ENCODE results near the gene KANK4.

The KANK4 gene

DNA sequence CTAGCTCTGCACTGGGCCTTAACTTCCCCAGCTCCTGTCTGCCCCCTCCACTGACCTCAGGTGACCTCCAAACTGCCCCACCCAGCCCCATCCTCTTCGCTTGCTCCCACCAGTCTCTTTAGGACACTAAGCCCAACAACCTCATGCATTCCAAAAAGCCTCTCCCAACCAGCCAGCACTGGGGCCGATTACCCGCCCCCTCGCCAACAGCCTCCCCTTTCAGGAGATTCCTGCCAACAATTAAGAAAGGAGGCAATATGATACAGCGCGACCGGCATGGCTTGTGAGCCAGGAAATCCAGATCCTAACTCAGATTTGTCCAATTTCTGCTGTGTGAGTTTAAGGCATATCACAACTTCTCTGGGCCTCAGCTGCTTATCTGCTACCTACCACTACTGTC is 14.7 kb downstream of the KANK4 start:
- no peak for DNase-seq

DNA sequence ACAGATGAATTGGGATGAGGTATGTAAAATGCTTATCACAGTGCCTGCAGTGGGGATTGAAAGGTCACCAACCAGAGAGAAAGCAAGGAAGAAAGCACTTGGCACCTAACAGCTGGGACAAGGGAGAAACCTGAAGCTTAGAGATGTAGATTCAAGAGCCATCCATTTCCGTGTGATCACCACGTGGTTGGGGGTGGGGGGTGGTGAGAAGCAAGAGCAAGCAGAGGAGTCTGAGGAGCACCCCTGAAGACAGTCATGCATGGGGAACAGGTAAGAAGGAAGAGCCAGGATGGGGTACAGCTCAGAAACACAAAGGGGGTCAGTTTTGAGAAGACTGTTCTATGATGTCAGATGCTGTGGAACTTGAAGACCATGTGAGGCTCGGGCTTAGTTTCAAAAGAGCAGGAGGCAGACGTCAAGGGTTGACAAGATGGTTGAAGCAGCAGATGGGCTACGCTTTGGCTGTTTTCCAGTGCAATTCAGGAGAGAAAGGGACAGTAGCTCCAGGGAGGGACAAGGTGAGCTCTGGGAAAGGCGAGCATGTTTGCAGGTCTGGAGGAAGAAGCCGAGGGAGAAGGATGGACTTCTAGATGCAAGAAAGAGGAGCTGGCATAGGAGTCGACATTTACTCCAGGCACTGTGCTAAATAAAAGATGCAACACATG is 17.4 kb downstream of the KANK4 start:
- no peak for DNase-seq

DNA sequence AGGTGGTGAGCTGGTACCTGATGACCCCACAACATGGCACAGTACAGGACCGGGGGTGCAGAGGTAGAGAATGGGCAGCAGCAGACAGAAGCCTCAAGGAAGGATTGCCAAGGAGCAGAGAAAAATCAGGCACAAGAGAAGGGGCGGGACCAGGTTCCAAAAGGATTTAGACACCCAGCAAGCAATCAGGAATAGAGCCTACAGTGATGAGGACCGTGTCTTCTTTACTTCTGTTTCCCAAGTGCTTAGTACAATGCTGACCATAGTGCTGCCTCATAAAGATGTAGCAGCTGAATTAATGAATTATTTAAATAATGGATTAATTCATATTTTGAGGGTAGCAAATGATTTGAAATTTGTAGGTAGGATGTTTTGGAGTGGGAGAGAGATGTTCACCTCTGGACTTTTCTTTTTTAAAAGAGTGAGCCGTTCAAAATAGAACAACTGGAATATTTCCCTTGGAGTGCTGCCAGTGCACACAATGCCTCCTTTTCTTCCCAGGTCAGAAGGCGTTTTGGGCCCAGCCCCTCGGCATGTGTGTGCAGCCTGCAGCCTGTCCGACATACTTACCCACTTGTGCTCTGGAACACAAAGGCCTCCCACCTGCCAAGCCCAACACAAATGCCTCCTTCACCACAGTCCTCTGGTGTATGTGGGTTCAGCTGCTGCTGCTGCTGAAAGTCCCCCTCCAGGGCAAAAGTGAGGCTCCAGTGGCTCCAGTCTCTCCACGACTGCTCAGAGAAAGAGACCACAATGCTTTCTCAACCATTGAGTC is 19.6 kb downstream of the KANK4 start:
- DNase-seq: no peak

DNA sequence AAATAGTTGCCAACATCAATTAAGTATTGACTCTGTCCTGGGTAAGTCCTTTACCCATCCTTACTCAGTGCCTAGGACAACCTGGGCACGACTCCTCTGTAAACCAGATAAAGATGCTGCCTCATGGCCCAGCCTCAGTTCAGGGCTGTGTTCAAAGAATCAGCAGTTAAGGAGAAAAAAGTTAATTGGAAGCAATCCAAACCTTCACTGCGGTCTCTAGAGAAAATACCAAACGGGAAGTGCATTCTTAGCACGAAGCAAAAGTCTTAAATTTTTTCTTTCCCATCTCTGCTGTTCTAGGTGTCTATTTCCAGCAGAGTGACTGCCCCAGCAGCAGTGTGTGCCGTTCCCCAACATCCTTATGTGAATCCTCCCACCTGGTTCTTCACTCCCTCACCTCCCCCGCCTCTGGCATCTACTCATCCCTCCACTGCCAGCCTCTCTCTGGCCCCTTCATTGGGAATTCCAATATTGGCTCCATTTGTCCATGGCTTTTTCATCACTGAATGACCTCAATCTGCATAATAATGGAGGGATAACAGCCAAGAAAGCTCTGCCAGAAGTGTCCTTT is 23.2 kb downstream of the KANK4 start:
- DNase-seq: no peak

DNA sequence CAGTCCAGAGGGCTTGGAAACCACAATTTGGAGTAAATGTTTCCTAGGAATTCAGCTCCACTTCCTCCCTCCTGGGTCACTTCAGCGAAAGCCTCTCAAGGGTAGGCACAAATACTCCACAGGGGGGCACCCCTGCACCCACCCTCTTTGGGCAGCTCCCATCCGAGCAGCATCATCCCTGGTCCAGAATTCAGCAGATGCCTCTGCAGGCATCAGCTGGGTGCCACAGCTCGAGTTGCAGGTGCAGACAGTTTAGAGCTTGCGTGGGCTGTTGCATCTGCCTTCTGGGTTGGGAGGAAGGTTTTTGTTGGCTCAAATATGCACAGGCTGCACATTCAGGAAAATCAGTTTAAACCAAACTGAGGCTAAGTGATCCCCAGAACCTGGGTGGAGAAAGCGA is 25.0 kb downstream of the KANK4 start:
- no peak for DNase-seq

DNA sequence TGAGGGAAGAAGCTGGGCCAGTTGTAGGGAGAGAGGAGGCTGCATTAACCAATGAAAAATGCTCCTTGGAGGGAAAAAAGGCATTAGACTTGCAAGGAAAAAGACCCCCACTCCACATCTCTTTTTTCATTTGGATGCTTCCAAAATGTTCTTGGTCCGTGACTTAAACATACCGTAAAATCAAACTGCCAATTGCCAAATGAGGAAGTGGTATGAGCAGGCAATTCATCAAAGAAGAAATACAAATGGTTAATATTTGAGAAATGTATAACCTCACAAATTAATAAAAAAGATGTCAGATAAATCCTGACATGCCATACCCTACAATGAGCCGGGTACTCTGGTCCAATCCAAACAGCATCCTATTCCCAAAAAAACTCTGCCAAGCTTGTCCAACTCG is 30.6 kb downstream of the KANK4 start:
- no peak for DNase-seq

DNA sequence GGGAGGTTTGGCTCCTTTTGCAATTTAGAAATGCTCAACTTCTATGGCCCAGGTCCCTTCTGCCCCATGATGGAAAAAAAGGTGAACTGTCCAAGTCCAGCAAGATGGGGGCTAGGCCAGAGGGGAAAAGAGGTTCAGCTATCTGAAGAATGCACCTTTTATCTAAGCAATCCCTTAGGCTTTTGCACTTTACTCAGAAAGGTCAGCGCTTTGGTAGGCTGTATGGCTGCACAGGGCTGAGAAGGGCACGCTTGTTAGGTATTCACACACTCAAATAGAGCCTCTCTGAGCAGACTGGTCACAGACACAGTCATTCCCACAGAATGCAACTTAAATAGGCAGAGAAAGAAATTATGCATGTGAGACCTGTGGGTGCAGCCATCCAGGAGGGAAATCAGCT is 31.0 kb downstream of the KANK4 start:
- no peak for DNase-seq

DNA sequence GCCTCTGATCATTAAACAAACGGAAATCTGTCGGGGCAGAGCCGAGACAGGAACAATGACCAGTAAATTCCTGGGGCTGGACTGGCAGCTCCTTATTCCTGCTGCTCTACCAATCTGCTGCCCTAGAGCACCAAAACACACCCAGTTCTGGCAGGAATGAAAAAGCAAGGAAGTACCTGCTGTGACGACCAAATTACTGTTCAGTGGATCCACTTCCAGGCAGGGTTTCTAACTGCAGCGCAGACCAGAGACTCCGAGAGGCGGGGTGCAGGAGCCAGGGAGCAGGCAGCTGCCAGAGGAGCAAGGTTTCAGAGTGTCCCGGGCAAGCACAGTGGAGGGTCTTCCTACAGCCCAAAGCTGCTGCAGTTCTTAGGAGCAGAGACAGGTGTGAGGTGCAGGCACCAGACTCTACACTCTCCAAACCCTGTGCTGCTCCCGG is 32.4 kb downstream of the KANK4 start:
- DNase-seq: no peak

DNA sequence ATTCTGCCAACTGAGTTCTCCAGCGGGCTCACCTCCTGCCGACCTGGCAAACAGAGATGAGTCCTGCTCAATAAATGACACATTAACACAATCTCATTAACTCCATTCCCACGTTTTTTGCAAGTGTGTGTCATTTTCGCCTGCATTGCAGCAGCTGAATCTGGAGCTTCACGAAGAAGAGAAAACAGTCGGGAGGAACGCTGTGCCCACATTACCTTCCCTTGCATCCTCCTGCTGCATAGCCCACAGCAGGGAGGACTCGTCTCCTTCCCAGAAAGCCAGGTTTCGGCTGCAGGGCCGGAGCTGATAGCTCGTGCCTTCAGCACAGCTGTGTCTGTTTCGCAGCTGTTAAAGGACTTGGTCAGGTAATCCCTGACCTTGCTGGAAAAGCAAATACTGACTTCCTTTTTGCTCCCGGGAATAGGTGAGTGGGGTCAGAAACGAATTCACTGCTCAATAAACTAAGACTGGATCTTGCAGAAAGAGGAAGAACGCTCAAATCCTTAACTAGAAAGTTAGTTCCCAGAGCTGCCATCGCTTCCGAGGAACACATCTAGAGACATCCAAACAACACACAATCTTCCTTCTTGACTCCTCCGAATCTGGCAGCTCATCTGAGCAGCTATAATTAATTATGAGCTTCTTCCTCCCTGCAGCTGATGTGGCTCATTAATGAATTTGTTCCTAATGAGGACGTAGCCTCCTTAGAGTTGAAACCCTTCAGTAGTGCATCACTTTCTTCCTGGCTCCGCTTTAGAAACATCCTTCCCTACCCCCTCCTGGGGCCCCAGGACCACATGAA is 33.0 kb downstream of the KANK4 start:
- DNase-seq: no peak

DNA sequence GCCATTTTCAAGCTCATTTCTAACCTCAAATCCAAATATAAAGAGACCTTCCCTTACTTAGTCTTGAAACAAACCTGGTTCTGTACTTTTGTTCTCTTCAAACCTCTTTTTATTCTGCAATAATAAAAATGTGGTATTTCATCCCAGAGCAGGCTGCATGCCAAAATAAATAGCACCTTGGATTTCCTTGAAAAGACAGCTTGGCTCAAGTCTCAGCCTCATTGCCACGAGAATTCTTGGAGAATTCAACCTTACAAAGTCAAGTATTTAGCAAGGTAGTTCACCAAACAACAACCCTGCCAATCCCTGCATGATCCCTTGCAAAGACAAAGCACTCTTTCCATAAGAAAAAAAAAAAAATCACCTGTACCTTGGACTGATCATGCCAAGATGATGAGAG is 33.8 kb downstream of the KANK4 start:
- DNase-seq: no peak

DNA sequence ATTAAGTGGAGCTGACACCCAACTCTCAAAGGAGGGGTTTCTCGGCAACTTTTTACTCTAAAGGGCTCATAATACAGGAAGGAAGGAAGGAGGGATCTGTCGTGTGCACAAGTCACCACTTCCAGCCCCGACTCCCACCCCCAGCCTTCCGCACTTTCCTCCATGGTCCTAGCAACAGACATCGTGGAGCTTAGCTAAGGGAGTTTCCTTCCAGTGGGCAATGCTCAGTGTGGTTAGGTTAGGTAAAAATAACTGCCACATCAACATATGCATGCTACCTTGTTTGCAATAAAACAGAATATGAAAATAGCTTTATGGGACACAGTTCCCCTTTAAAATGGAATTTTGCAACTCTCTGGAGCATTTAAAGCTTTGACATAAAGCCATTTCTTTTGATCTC is 35.2 kb downstream of the KANK4 start:
- DNase-seq: no peak

DNA sequence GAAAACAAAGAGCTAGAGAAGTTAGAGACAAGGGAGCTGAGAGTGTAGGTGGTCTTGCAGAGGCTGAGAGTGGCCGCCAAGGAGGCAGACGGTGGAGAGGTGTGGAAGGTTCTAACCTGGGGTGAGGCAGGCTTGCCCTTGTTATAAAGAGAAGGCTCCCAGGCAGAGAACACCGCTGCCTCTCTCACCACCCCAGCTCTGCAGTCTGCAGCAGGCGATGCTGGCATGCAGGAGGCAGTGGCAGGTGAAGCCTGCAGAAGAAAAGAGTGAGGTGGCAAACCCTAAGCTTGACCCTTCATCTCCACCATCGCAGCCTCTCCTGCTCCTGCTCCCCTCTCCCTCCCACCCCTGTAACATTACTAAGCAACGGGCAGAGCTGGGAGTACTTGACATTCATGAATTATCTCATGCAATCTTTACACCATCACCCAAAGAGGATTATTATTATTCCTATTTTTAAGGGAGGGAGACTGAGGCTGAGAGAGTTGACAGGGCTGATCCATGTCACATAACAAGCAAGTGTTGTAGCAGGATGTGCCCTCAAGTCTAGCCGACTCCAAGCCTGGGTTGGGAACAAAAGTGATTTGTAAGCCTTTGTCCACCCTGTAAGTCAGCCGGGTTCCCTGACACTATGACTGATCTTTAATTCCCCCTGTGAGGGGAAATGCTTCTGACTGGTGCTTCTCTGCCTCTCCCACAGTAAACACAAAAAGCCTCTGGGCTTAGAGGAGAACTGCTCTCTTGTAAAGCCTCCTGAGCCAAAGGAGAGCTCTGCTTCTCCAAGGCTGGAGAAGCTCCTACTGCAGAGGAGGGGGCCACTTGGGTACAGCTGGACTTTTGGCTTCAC is 36.1 kb downstream of the KANK4 start:
- DNase-seq: no peak

DNA sequence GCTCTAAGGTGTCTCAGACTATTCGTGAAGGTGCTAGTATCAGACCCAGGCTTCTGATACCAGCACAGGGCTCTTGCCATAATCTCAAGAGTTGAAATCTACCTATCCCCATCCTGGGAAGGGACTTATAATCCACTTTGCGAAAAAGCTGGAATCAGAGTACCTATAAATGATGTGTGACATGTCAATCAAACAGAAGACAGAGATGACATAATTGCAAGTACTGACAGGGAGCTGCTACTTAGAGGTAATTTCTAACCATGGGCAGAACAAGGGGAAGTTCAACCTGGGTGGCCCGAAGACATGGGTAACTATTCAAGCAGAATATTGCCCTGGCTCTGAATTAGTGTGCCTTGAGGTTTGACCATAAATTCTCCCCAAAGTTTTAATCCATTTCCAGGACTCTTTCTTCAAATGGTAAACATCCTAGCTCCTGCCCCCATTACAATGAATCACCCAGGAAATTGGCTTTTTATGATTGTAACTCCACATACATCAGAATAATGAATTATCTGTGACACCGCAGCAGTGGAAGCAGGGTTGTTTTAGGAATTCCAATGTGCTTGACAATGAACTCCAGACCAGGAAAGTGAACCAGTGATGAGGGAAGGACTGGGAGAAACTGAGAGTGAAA is 37.2 kb downstream of the KANK4 start:
- DNase-seq: no peak

DNA sequence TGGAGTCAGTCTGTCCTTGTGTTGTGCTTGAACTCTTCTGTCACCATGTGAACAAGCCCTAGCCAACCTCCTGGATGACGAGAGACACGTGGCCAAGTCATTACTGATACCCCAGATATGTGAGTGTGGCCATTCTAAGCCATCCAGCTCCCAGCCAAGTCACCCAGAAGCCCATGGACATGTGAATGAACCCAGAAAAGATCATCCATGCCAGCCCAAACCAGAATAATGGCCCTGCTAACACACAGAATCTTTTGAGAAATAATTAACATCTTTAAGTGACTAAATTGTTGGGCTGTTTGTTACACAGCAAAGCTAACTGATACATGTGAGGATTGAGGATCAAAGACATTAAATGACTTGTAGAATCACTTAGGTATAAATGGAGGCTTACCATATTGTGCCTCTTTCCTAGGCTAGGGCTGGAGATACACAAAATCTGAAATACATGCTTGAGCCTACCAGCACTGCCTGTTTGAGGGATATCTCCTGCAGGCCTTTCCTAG is 38.2 kb downstream of the KANK4 start:
- no peak for DNase-seq

DNA sequence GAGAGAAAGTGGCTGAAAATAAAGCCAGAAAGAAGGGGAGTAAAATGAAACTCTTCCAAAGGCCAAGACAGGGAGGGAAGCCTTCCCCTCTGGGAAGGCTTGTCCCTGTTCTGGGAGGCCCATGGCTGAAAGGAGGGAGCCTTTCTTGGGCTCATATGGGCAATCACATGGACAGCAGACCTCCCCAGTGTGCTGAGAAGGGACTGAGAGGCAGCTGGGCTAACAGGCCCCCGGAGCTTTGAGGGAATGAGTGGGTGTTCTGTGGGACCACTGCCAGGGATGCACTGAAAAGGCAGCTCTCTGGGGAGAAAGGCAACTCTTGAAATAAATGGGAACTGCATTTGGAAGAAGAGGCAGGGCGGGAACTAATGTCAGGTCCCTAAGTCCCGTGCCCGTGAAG is 39.1 kb downstream of the KANK4 start:
- no peak for DNase-seq

DNA sequence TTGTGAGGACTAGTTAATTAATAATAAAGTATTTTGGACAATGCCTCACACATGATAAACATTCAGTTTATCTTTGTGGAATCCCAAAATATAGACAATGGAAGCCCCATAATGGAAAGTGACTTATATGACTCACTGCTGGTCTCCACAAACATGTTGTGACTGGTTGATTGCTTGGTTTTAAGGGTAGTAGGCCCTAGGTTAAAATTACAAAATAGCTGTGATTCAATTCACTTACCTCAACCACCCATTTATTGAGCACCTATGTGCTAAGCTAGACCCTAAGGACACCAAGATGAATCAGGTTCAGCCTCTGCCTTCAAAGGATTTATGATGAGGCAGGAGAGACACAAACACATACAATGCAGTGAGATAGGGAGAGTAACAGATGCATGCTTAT is 42.4 kb downstream of the KANK4 start:
- no peak for DNase-seq

DNA sequence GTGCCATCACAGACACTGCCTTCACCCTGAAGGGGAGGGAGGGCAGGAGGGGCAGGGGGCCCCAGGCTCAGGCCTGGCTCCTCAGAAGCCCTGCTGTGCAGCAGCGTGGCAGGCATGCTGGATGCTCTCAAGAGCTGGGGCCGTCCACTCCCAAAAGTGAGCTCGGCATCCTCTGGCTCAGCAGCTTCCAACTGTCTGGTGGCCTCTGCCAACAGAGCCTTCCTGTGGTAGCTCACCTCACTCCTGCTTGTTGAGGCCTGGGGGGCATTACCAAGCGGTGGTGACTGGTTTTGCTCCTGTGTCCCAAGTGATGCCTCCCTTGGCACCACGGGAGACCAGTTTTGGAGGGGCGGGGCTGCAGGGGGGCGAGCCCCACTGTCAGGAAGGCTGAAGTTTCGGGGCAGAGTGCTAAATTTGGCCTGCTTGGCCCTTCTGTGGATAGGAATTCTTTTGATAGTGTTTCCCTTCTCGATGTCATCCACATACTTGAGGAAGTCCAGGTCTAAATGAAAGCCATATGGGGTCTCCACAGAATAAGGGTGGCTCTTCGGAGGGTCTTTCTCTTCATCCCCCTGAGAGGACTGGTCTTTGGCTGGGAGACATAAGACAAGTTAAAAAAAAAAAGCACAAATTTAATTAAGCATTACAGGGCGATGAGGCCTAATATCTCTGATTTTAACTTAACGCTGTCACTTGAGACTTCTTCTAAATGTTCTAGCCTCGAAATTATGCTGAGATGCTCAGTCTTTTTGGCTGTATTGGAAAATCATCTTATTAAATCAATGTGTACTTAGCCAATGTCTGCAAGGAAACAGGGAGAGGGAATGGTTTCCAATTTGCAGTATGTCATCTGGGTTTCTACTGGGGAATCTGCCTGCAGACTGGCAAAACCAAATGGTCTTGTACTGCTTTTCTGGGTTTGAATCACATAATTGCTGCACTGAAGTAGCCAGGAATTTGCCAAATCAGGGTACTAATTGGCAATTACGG is 44.4 kb downstream of the KANK4 start:
- no peak for DNase-seq

DNA sequence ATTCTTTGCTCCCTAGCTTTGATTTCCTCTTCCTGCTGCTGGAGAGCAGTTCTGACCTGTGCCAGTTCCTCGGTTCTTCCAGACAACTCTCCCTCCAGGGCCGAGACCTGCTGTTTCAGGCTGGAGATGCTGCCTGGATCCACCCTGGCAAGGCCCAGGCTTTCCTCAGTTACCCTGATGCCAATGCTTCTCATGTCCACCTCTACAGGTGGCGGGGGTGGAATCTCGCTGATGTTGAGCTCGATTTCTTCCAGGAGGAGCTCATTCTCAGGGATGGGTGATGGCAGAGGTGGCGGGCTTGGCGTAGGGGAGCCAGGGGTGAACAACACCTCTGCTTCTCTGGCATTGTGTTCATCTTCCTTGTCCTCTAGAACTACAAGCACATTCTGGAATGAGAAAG is 45.3 kb downstream of the KANK4 start:
- DNase-seq: no peak

DNA sequence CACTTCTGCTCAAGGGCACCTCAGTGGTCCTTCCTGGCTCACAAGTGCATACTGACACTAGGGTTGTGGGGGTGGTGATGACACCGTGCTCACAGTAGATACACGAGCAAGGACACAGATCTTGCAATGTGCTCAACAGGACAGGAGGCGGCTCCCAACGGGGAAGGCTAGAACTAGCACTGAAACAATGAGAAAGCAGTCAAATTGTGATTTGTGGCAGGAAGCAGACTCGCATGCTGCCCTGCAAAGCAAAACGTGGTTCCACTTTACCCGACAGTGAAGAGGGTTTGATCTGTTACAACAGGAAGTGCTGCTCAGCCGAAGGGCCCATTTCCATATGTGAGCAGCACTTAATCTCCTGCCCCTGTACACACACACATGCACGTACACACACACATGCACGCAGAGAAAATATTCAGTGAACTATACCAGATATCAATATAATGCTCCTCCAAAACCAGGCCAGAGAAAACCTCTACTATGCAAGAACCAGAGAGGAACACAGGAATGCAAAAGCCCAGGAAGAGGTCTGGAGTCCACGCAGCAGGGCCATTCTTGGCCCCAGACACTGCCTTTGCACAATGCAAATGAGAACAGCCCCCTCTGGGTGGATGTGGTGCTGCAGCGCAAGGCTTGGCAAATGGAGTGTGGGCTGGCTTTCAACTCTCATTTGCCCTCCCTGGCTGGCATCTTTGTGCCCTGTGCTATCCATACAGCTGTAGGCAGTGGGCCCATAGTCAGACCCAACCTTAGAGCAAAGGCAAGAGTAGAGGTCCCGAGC is 47.1 kb downstream of the KANK4 start:
- peak; percentile 37 for DNase-seq

DNA sequence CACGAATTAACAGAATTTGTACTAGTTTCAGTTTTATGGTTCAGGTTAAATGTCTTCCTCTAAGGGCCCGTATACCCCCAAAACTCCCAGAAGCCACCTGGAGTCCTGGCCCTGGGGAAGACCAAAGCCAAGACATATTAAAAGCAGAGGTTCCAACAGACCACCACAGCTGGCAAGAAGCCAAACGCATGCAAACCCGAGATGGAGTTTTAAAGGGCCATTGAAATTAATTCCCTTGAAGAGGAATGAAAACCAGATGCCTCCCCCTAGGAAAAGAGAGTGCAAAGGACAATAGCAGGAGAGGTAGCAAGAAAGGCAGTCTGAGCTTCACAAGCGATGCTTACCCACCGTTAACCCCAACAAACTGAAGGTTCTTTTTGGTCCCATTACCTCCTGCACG is 48.1 kb downstream of the KANK4 start:
- no peak for DNase-seq
